GM10847 (cell line): ENCODE measurements around the gene TPP1.

Experiments
- POLR2A ChIP-seq: IDR thresholded peaks from 2 replicates; pipeline ENCODE4 v1.6.1; 2011; ENCODE audit not compliant: insufficient read length; ENCODE audit errors: extremely low read depth

TPP1 gene

GRCh38 chr11:6612213-6613041 is 6.8 kb downstream of the TPP1 start, which contains the start of gene TAF10:
Gene TAF10 (minus strand): TSS chr11:6612216. CDS start chr11:6612189, 27 bp downstream.
- TF ChIP-seq POLR2A, result peak; percentile 90

GRCh38 chr11:6611963-6612212 is 7.3 kb downstream of the TPP1 start:
- no peak for TF ChIP-seq POLR2A

GRCh38 chr11:6611092-6611962 is 7.9 kb downstream of the TPP1 start:
- no peak for TF ChIP-seq POLR2A

- no peak for TF ChIP-seq POLR2A
These were observed 8.6 kb downstream of the TPP1 start for GRCh38 chr11:6610591-6610990.

GRCh38 chr11:6609502-6610015 is 9.7 kb downstream of the TPP1 start:
- no peak for TF ChIP-seq POLR2A

GRCh38 chr11:6608726-6609501 is 10.3 kb downstream of the TPP1 start:
- TF ChIP-seq POLR2A, result no peak

- TF ChIP-seq POLR2A, result no peak
These were observed 11.2 kb downstream of the TPP1 start for GRCh38 chr11:6608011-6608410.

GRCh38 chr11:6607190-6607795 is 11.9 kb downstream of the TPP1 start:
- no peak for TF ChIP-seq POLR2A

GRCh38 chr11:6606471-6607189 is 12.6 kb downstream of the TPP1 start:
- peak; percentile 22 for TF ChIP-seq POLR2A

GRCh38 chr11:6604790-6605189 is 14.4 kb downstream of the TPP1 start:
- TF ChIP-seq POLR2A, result no peak

GRCh38 chr11:6604081-6604626 is 15.1 kb downstream of the TPP1 start:
- TF ChIP-seq POLR2A, result no peak

GRCh38 chr11:6603287-6604080 is 15.7 kb downstream of the TPP1 start, which contains the start of the genes ILK and RRP8:
Gene ILK (plus strand): TSS chr11:6603774. CDS start chr11:6604272, 498 bp downstream.
Gene RRP8 (minus strand): TSS chr11:6603616. CDS start chr11:6603502, 114 bp downstream.
- peak; percentile 57 for TF ChIP-seq POLR2A

GRCh38 chr11:6602096-6602940 is 16.9 kb downstream of the TPP1 start:
- no peak for TF ChIP-seq POLR2A
